Caco-2 (cell line): ENCODE measurements around the gene ALKAL2. TPM values are rescaled to one million over a fixed set of nuclear protein-coding genes. Genes with fewer than 3 reads are reported as not detected.

Experiments used
- BruUV-seq: library from RNA; stranded (reverse); fragments of 400-500 nt; replicated peaks from 2 replicates; lab custom pipeline; 2021; lab: Mats Ljungman, UMichigan
- CTCF ChIA-PET: fragments of 300-600 bp; sonication (Branson Sonifier 250); formaldehyde crosslinking; loops from one replicate; lab custom pipeline; 2022; ENCODE audit warnings: antibody characterized with exemption; lab: Charles Lee
- POLR2A ChIA-PET: fragments of 300-600 bp; sonication (Branson Sonifier 250); formaldehyde crosslinking; loops from one replicate; lab custom pipeline; 2022; ENCODE audit warnings: antibody characterized with exemption; lab: Charles Lee
- DNase-seq, 2 experiments: peaks; one replicate each; pipeline versions ENCODE4 v3.0.0 to v3.0.0-alpha.2; 2020 to 2022
- H3K27me3 ChIP-seq: replicated peaks from 2 replicates; pipeline ENCODE4 v1.6.0; 2011; ENCODE audit warnings: low read length; ENCODE audit not compliant: control insufficient read depth, insufficient read depth
- H3K36me3 ChIP-seq: 2 replicates; pipeline ENCODE4 v1.5.1; 2011; ENCODE audit warnings: low read length; ENCODE audit not compliant: control insufficient read depth, insufficient read depth
- H3K4me1 ChIP-seq: fragments of 250-450 bp; sonication (Bioruptor Pico); 2 replicates; pipeline ENCODE4 v1.5.1; 2020; ENCODE audit warnings: mild to moderate bottlenecking
- H3K4me3 ChIP-seq: 2 replicates; pipeline ENCODE4 v1.5.1; 2011; ENCODE audit warnings: low read depth, mild to moderate bottlenecking, control low read depth, low read length
- H3K9me3 ChIP-seq: fragments of 250-450 bp; sonication (Bioruptor Pico); 2 replicates; pipeline ENCODE4 v1.5.1; 2020; ENCODE audit warnings: mild to moderate bottlenecking, moderate library complexity
- H3K27ac Mint-ChIP-seq: one replicate; pipeline ENCODE4 v1.8.0; 2022; ENCODE audit warnings: mixed read lengths; ENCODE audit not compliant: unreplicated experiment
- H3K27me3 Mint-ChIP-seq: one replicate; pipeline ENCODE4 v1.8.0; 2022; ENCODE audit warnings: mixed read lengths; ENCODE audit not compliant: insufficient read depth, unreplicated experiment
- H3K36me3 Mint-ChIP-seq: one replicate; pipeline ENCODE4 v1.8.0; 2022; ENCODE audit warnings: mild to moderate bottlenecking, mixed read lengths; ENCODE audit not compliant: insufficient read depth, unreplicated experiment
- H3K4me1 Mint-ChIP-seq: one replicate; pipeline ENCODE4 v1.8.0; 2022; ENCODE audit warnings: low read depth, mixed read lengths; ENCODE audit not compliant: unreplicated experiment
- H3K4me3 Mint-ChIP-seq: one replicate; pipeline ENCODE4 v1.8.0; 2022; ENCODE audit warnings: mild to moderate bottlenecking, moderate library complexity, mixed read lengths; ENCODE audit not compliant: unreplicated experiment
- H3K9me3 Mint-ChIP-seq: one replicate; pipeline ENCODE4 v1.8.0; 2022; ENCODE audit warnings: mixed read lengths; ENCODE audit not compliant: unreplicated experiment
- intact Hi-C: fragments of 100-400 bp; cut with micrococcal nuclease; formaldehyde crosslinking; loops from one replicate; pipeline ENCODE4 v1.10.0; 2022; ENCODE audit not compliant: unreplicated experiment
- total RNA-seq: library from RNA; stranded (reverse); gene quantifications from 2 replicates; pipeline ENCODE4 v1.2.3, GENCODE V29; 2022
- TF ChIP-seq, protein P1 (sequence below), 2 experiments: fragments of 200-600 bp in 1 of 2; IDR thresholded peaks; 1 replicate in 1 of 2; 2 replicates in 1 of 2; pipeline versions ENCODE4 v1.5.1 to v1.8.0; 2011 to 2022; ENCODE audit warnings: antibody characterized with exemption in 1 of 2, control low read depth in 1 of 2, inconsistent platforms in 1 of 2, low read depth in 1 of 2, low read length in 1 of 2, mild to moderate bottlenecking in 1 of 2, moderate library complexity in 1 of 2; ENCODE audit not compliant: insufficient read depth in 1 of 2, severe bottlenecking in 1 of 2, unreplicated experiment in 1 of 2

Gene ALKAL2
- total RNA-seq, 1 experiment from 2014 or later, result not detected

DNA sequence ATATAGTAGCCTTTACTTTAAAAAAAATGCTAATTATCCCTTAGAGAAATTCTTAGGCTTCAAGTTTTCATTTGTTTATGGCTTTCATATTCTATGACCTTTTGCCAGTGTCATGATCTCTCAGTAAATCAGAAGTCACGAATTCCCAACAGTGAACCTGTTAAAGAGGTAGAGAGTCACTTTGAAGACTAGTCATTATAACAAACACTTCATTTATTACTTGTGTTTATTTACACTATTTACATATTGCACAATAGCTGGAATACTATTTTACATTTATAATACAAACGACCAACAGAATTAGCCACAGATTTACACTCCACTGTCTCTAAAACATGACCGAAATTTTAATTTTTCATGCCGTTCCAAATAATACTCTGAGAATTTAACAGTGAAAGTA, 8.5 kb downstream of the ALKAL2 start:
- Histone ChIP-seq H3K9me3 (no peaks in the 10 kb centered on the region), H3K36me3 (0 out of 2 replicates have a peak, but pooled peaks cover 2% of the 10 kb centered on the region), H3K27me3 (no peaks in the 10 kb centered on the region), H3K4me3 (no peak overlapping the region), H3K4me1 (no peaks in the 10 kb centered on the region)
- Mint-ChIP-seq H3K4me3 (no peak overlapping the region), H3K27ac (no peak overlapping the region), H3K36me3 (peaks cover 64% of the 10 kb centered on the region), H3K9me3 (no peaks in the 10 kb centered on the region), H3K4me1 (no peaks in the 10 kb centered on the region), H3K27me3 (no peaks in the 10 kb centered on the region)
- no TSS peak for BruUV-seq
- ChIA-PET POLR2A (no interaction called here), CTCF (no interaction called here)
- intact Hi-C loops, result no loop called here
- no peak for DNase-seq
- TF ChIP-seq, protein P1, sequence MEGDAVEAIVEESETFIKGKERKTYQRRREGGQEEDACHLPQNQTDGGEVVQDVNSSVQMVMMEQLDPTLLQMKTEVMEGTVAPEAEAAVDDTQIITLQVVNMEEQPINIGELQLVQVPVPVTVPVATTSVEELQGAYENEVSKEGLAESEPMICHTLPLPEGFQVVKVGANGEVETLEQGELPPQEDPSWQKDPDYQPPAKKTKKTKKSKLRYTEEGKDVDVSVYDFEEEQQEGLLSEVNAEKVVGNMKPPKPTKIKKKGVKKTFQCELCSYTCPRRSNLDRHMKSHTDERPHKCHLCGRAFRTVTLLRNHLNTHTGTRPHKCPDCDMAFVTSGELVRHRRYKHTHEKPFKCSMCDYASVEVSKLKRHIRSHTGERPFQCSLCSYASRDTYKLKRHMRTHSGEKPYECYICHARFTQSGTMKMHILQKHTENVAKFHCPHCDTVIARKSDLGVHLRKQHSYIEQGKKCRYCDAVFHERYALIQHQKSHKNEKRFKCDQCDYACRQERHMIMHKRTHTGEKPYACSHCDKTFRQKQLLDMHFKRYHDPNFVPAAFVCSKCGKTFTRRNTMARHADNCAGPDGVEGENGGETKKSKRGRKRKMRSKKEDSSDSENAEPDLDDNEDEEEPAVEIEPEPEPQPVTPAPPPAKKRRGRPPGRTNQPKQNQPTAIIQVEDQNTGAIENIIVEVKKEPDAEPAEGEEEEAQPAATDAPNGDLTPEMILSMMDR (IDR thresholded peaks at IDR 0.05; ENCODE audit: insufficient read depth in 1 of 2, low read depth in 1 of 2, low read length in 1 of 2, severe bottlenecking in 1 of 2, unreplicated experiment in 1 of 2), result no peak

GRCh38 chr2:278927-279320, 9.0 kb downstream of the ALKAL2 start:
- Histone ChIP-seq H3K4me1 (no peaks in the 10 kb centered on the region), H3K27me3 (no peaks in the 10 kb centered on the region), H3K36me3 (0 out of 2 replicates have a peak, but pooled peaks cover 2% of the 10 kb centered on the region), H3K9me3 (no peaks in the 10 kb centered on the region), H3K4me3 (no peak overlapping the region)
- no peak overlapping the region for H3K4me3 Mint-ChIP-seq
- CTCF ChIA-PET, result no interaction called here
- no peak for DNase-seq
- no peaks in the 10 kb centered on the region for H3K4me1 Mint-ChIP-seq
- H3K27me3 Mint-ChIP-seq, result no peaks in the 10 kb centered on the region
- no peak overlapping the region for H3K27ac Mint-ChIP-seq
- TF ChIP-seq, protein P1 (IDR thresholded peaks at IDR 0.05; ENCODE audit: insufficient read depth in 1 of 2, low read depth in 1 of 2, low read length in 1 of 2, severe bottlenecking in 1 of 2, unreplicated experiment in 1 of 2), result no peak
- POLR2A ChIA-PET, result no interaction called here
- peaks cover 69% of the 10 kb centered on the region for H3K36me3 Mint-ChIP-seq
- H3K9me3 Mint-ChIP-seq, result no peaks in the 10 kb centered on the region
- intact Hi-C loops, result no loop called here
- BruUV-seq, result no TSS peak

DNA sequence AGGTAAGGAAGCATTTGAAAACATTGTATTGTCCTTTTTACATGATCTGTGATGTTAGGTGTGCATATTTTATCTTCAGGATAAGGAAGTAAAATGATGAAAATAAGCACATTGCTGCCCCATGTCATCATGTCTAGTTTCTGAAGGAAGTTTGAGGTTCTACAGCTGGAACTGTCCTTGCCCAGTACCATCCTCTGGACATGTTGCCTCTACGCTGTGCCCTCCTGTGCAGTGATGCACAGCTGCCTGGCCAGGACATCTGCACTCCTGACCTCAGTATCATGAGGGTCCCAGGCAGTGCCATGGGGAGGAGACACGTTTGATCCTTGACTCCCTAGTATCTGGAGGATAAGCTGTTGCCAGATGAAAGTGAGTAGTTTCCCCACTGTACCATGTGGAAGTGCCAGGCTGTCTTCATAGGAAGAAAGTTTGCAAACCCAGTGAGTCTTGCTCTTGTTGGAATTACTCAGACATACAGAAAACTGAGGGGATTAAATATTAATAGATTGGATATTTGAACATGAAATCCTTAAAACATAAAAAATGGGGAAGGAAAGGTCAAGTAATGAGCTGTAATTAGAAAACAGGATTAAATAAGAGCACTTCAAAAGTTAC, 9.5 kb downstream of the ALKAL2 start:
- DNase-seq, result no peak
- Histone ChIP-seq H3K27me3 (no peaks in the 10 kb centered on the region), H3K9me3 (no peaks in the 10 kb centered on the region), H3K4me3 (no peak overlapping the region), H3K4me1 (no peaks in the 10 kb centered on the region), H3K36me3 (0 out of 2 replicates have a peak, but pooled peaks cover 2% of the 10 kb centered on the region)
- ChIA-PET CTCF (no interaction called here), POLR2A (no interaction called here)
- Mint-ChIP-seq H3K9me3 (no peaks in the 10 kb centered on the region), H3K27ac (no peak overlapping the region), H3K36me3 (peaks cover 69% of the 10 kb centered on the region), H3K27me3 (no peaks in the 10 kb centered on the region), H3K4me3 (no peak overlapping the region), H3K4me1 (no peaks in the 10 kb centered on the region)
- intact Hi-C loops, result no loop called here
- BruUV-seq, result no TSS peak
- TF ChIP-seq, protein P1 (IDR thresholded peaks at IDR 0.05; ENCODE audit: insufficient read depth in 1 of 2, low read depth in 1 of 2, low read length in 1 of 2, severe bottlenecking in 1 of 2, unreplicated experiment in 1 of 2), result no peak
